ENCODE results near the gene CD46. TPM values are rescaled to one million over a fixed set of nuclear protein-coding genes. Genes with fewer than 3 reads are reported as not detected.
"Not testable (repeated sequence)": the region's sequence is repeated elsewhere in the genome, so short reads cannot be mapped to it uniquely, and the experiment has no call there.

The CD46 gene
- polyA plus RNA-seq, 1 experiment = 61.7 TPM

GRCh38 chr1:207747627-207748492 lies 4.0 kb upstream of the CD46 start:
- no peak for TF ChIP-seq CTCF (IDR thresholded peaks at IDR 0.05; ENCODE audit: insufficient read depth, low read depth, low read length)
- H3K27me3 ChIP-seq (ENCODE audit: control insufficient read depth, insufficient read depth, low read length) = no peaks in the 10 kb centered on the region
- no peak for DNase-seq (ENCODE audit: low read depth)
- CTCF ChIA-PET = no interaction called here
- POLR2A ChIA-PET = no interaction called here
- H3K4me3 ChIP-seq (ENCODE audit: low read depth, low read length) = no peak overlapping the region
- no peaks in the 10 kb centered on the region for H3K36me3 ChIP-seq (ENCODE audit: control insufficient read depth, insufficient read depth, low read length)

GRCh38 chr1:207748737-207749528 lies 2.9 kb upstream of the CD46 start:
- POLR2A ChIA-PET = no interaction called here
- no peak for TF ChIP-seq CTCF (IDR thresholded peaks at IDR 0.05; ENCODE audit: insufficient read depth, low read depth, low read length)
- no peaks in the 10 kb centered on the region for H3K27me3 ChIP-seq (ENCODE audit: control insufficient read depth, insufficient read depth, low read length)
- CTCF ChIA-PET = no interaction called here
- no peaks in the 10 kb centered on the region for H3K36me3 ChIP-seq (ENCODE audit: control insufficient read depth, insufficient read depth, low read length)
- DNase-seq (ENCODE audit: low read depth) = no peak
- no peak overlapping the region for H3K4me3 ChIP-seq (ENCODE audit: low read depth, low read length)

GRCh38 chr1:207750631-207751305 lies 1.1 kb upstream of the CD46 start:
- Histone ChIP-seq H3K36me3 (ENCODE audit: control insufficient read depth, insufficient read depth, low read length) (no peaks in the 10 kb centered on the region), H3K27me3 (ENCODE audit: control insufficient read depth, insufficient read depth, low read length) (no peaks in the 10 kb centered on the region), H3K4me3 (ENCODE audit: low read depth, low read length) (0 out of 2 replicates have a peak overlapping the region, but pooled peaks have one; percentile 66)
- TF ChIP-seq CTCF (IDR thresholded peaks at IDR 0.05; ENCODE audit: insufficient read depth, low read depth, low read length) = no peak
- CTCF ChIA-PET = no interaction called here
- no peak for DNase-seq (ENCODE audit: low read depth)
- POLR2A ChIA-PET = no interaction called here

DNA sequence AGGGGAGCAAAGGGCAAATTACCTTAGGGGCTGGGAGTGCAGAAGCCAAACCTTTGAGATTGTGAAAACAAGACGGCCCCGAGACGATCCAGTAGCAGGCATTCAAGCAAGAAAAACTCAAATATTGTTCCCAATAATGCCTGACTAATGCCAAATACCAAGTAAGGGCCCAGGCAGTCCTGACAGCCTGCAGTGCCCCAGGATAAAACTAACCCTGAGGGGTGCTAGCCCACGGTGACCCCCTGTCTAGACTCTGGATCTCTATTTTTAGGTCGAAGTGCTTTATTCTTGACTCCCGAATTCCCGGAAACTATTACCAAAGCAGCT lies 428 bp upstream of the CD46 start:
- POLR2A ChIA-PET; H3K36me3 ChIP-seq (ENCODE audit: control insufficient read depth, insufficient read depth, low read length); CTCF ChIA-PET; DNase-seq (ENCODE audit: low read depth); H3K27me3 ChIP-seq (ENCODE audit: control insufficient read depth, insufficient read depth, low read length): not testable (repeated sequence)
- peak overlapping the region; percentile 66 for H3K4me3 ChIP-seq (ENCODE audit: low read depth, low read length)

- CTCF ChIA-PET = no interaction called here
- no peaks in the 10 kb centered on the region for H3K27me3 ChIP-seq (ENCODE audit: control insufficient read depth, insufficient read depth, low read length)
- TF ChIP-seq CTCF (IDR thresholded peaks at IDR 0.05; ENCODE audit: insufficient read depth, low read depth, low read length) = no peak
- DNase-seq (ENCODE audit: low read depth) = no peak
- POLR2A ChIA-PET = no interaction called here
- peak overlapping the region; percentile 66 for H3K4me3 ChIP-seq (ENCODE audit: low read depth, low read length)
- no peaks in the 10 kb centered on the region for H3K36me3 ChIP-seq (ENCODE audit: control insufficient read depth, insufficient read depth, low read length)
Observed at GRCh38 chr1:207752456-207752998, 673 bp downstream of the CD46 start.

Measured in BJ (cell line).